ENCODE measurements around the gene CCDC70.

CCDC70 gene

GRCh38 chr13:51845574-51846318 is 16.0 kb upstream of the CCDC70 start:
- Histone ChIP-seq H3K4me2 (ENCODE audit: low read depth, low read length) (no peak overlapping the region), H3K9me3 (replicated peaks; ENCODE audit: insufficient read depth, low read length) (no peaks in the 10 kb centered on the region), H4K20me1 (ENCODE audit: insufficient read depth, low read length) (no peaks in the 10 kb centered on the region), H3K79me2 (ENCODE audit: low read length) (no peaks in the 10 kb centered on the region), H3K36me3 (replicated peaks; ENCODE audit: insufficient read depth, low read length) (no peaks in the 10 kb centered on the region), H3K9ac (ENCODE audit: low read length) (no peak overlapping the region), H3K27me3 (replicated peaks; ENCODE audit: insufficient read depth, low read length) (no peaks in the 10 kb centered on the region), H3K4me3 (ENCODE audit: low read length) (no peak overlapping the region), H3F3A (ENCODE audit: insufficient read depth, low read length) (no peaks in the 10 kb centered on the region), H3K27ac (ENCODE audit: low read length) (no peak overlapping the region), H3K4me1 (ENCODE audit: low read length) (no peaks in the 10 kb centered on the region), H2AFZ (ENCODE audit: low read length) (peak overlapping the region; percentile 53; the same call in 1 of the 2 replicates), H3K9me2 (replicated peaks; ENCODE audit: insufficient read depth, low read length) (no peaks in the 10 kb centered on the region)
- no peak for DNase-seq
- no peak for TF ChIP-seq EZH2 (optimal IDR thresholded peaks at IDR 0.05; ENCODE audit: low read depth, low read length)
- no peak for TF ChIP-seq EZH2phosphoT487 (IDR thresholded peaks at IDR 0.05; ENCODE audit: low read length)
- TF ChIP-seq CTCF (IDR thresholded peaks at IDR 0.05; ENCODE audit: low read length), result no peak

- Histone ChIP-seq H3K79me2 (ENCODE audit: low read length) (no peaks in the 10 kb centered on the region), H4K20me1 (ENCODE audit: insufficient read depth, low read length) (no peaks in the 10 kb centered on the region), H3K27ac (ENCODE audit: low read length) (no peak overlapping the region), H3K4me1 (ENCODE audit: low read length) (no peaks in the 10 kb centered on the region), H3F3A (ENCODE audit: insufficient read depth, low read length) (no peaks in the 10 kb centered on the region), H3K27me3 (replicated peaks; ENCODE audit: insufficient read depth, low read length) (no peaks in the 10 kb centered on the region), H2AFZ (ENCODE audit: low read length) (no peak overlapping the region), H3K36me3 (replicated peaks; ENCODE audit: insufficient read depth, low read length) (no peaks in the 10 kb centered on the region), H3K4me3 (ENCODE audit: low read length) (no peak overlapping the region), H3K9me2 (replicated peaks; ENCODE audit: insufficient read depth, low read length) (no peaks in the 10 kb centered on the region), H3K4me2 (ENCODE audit: low read depth, low read length) (no peak overlapping the region), H3K9me3 (replicated peaks; ENCODE audit: insufficient read depth, low read length) (no peaks in the 10 kb centered on the region), H3K9ac (ENCODE audit: low read length) (no peak overlapping the region)
- DNase-seq, result no peak
- TF ChIP-seq CTCF (IDR thresholded peaks at IDR 0.05; ENCODE audit: low read length), result no peak
- no peak for TF ChIP-seq EZH2phosphoT487 (IDR thresholded peaks at IDR 0.05; ENCODE audit: low read length)
- TF ChIP-seq EZH2 (optimal IDR thresholded peaks at IDR 0.05; ENCODE audit: low read depth, low read length), result no peak
These were observed 15.0 kb upstream of the CCDC70 start for GRCh38 chr13:51846756-51847155.

GRCh38 chr13:51848674-51849073 is 13.1 kb upstream of the CCDC70 start:
- H3K79me2 ChIP-seq (ENCODE audit: low read length), result no peaks in the 10 kb centered on the region
- no peak for DNase-seq
- H2AFZ ChIP-seq (ENCODE audit: low read length), result no peak overlapping the region
- H3K4me3 ChIP-seq (ENCODE audit: low read length), result no peak overlapping the region
- H3K27ac ChIP-seq (ENCODE audit: low read length), result no peak overlapping the region
- H3K9me2 ChIP-seq (replicated peaks; ENCODE audit: insufficient read depth, low read length), result no peaks in the 10 kb centered on the region
- H3K4me1 ChIP-seq (ENCODE audit: low read length), result no peaks in the 10 kb centered on the region
- H3K4me2 ChIP-seq (ENCODE audit: low read depth, low read length), result no peak overlapping the region
- H3K27me3 ChIP-seq (replicated peaks; ENCODE audit: insufficient read depth, low read length), result no peaks in the 10 kb centered on the region
- no peaks in the 10 kb centered on the region for H4K20me1 ChIP-seq (ENCODE audit: insufficient read depth, low read length)
- H3K36me3 ChIP-seq (replicated peaks; ENCODE audit: insufficient read depth, low read length), result no peaks in the 10 kb centered on the region
- no peaks in the 10 kb centered on the region for H3F3A ChIP-seq (ENCODE audit: insufficient read depth, low read length)
- H3K9me3 ChIP-seq (replicated peaks; ENCODE audit: insufficient read depth, low read length), result no peaks in the 10 kb centered on the region
- TF ChIP-seq EZH2 (optimal IDR thresholded peaks at IDR 0.05; ENCODE audit: low read depth, low read length) (no peak), CTCF (IDR thresholded peaks at IDR 0.05; ENCODE audit: low read length) (no peak), EZH2phosphoT487 (IDR thresholded peaks at IDR 0.05; ENCODE audit: low read length) (no peak)
- no peak overlapping the region for H3K9ac ChIP-seq (ENCODE audit: low read length)
